Measurements from ENCODE around the gene BCO2.

BCO2 gene

GRCh38 chr11:112163875-112164685 lies 11.2 kb upstream of the BCO2 start, which contains the start of gene IL18:
Gene IL18, minus strand, starts transcription at chr11:112164094. Its CDS starts 9,041 bp downstream, at chr11:112155053.
- TF ChIP-seq CTCF (IDR thresholded peaks at IDR 0.05), result no peak
- H3K27ac ChIP-seq, result peak within 1 kb of the TSS; percentile 94
- H3K4me1 ChIP-seq (ENCODE audit: control insufficient read depth in 1 of 2, insufficient read depth in 1 of 2, low read depth in 1 of 2, low read length in 1 of 2), result peaks cover 57 to 58% of the 10 kb centered on the region in 2 experiments
- H3K9me3 ChIP-seq, result no peaks in the 10 kb centered on the region
- no peaks in the 10 kb centered on the region for H3K27me3 ChIP-seq
- H3K36me3 ChIP-seq, result no peaks in the 10 kb centered on the region
- H3K4me3 ChIP-seq (ENCODE audit: low read depth in 1 of 2, low read length in 1 of 2), result peak within 1 kb of the TSS; percentile 62 to 64

- H3K27ac ChIP-seq, result peak overlapping the region; percentile 94
- no peaks in the 10 kb centered on the region for H3K36me3 ChIP-seq
- H3K4me1 ChIP-seq (ENCODE audit: control insufficient read depth in 1 of 2, insufficient read depth in 1 of 2, low read depth in 1 of 2, low read length in 1 of 2), result peaks cover 49 to 50% of the 10 kb centered on the region in 2 experiments
- H3K27me3 ChIP-seq, result no peaks in the 10 kb centered on the region
- H3K4me3 ChIP-seq (ENCODE audit: low read depth in 1 of 2, low read length in 1 of 2), result no peak overlapping the region
- H3K9me3 ChIP-seq, result no peaks in the 10 kb centered on the region
- TF ChIP-seq CTCF (IDR thresholded peaks at IDR 0.05), result no peak
Observed at GRCh38 chr11:112165049-112165448, 10.3 kb upstream of the BCO2 start.

GRCh38 chr11:112166562-112166961 lies 8.8 kb upstream of the BCO2 start:
- no peaks in the 10 kb centered on the region for H3K9me3 ChIP-seq
- H3K4me3 ChIP-seq (ENCODE audit: low read depth in 1 of 2, low read length in 1 of 2), result no peak overlapping the region
- no peak for TF ChIP-seq CTCF (IDR thresholded peaks at IDR 0.05)
- no peaks in the 10 kb centered on the region for H3K36me3 ChIP-seq
- H3K27ac ChIP-seq, result no peak overlapping the region
- peaks cover 34 to 35% of the 10 kb centered on the region in 2 experiments for H3K4me1 ChIP-seq (ENCODE audit: control insufficient read depth in 1 of 2, insufficient read depth in 1 of 2, low read depth in 1 of 2, low read length in 1 of 2)
- no peaks in the 10 kb centered on the region for H3K27me3 ChIP-seq

GRCh38 chr11:112167145-112167544 lies 8.2 kb upstream of the BCO2 start, which contains the start of gene TEX12:
Gene TEX12, plus strand, starts transcription at chr11:112167372. Its CDS starts 1,897 bp downstream, at chr11:112169269.
- TF ChIP-seq CTCF (IDR thresholded peaks at IDR 0.05), result no peak
- Histone ChIP-seq H3K9me3 (no peaks in the 10 kb centered on the region), H3K4me3 (ENCODE audit: low read depth in 1 of 2, low read length in 1 of 2) (no peak within 1 kb of the TSS), H3K27me3 (no peaks in the 10 kb centered on the region), H3K4me1 (ENCODE audit: control insufficient read depth in 1 of 2, insufficient read depth in 1 of 2, low read depth in 1 of 2, low read length in 1 of 2) (peaks cover 29% of the 10 kb centered on the region in 2 experiments), H3K36me3 (no peaks in the 10 kb centered on the region), H3K27ac (no peak within 1 kb of the TSS)

GRCh38 chr11:112172362-112172994 lies 2.8 kb upstream of the BCO2 start:
- Histone ChIP-seq H3K36me3 (no peaks in the 10 kb centered on the region), H3K9me3 (no peaks in the 10 kb centered on the region), H3K27me3 (no peaks in the 10 kb centered on the region), H3K4me1 (ENCODE audit: control insufficient read depth in 1 of 2, insufficient read depth in 1 of 2, low read depth in 1 of 2, low read length in 1 of 2) (peaks cover 7 to 10% of the 10 kb centered on the region in 2 experiments), H3K4me3 (ENCODE audit: low read depth in 1 of 2, low read length in 1 of 2) (no peak overlapping the region), H3K27ac (no peak overlapping the region)
- no peak for TF ChIP-seq CTCF (IDR thresholded peaks at IDR 0.05)

Data from neutrophil (primary cell).